ENCODE data around the gene PTCD1.

- TF ChIP-seq CTCF (IDR thresholded peaks at IDR 0.05) (no peak), POLR2A (IDR thresholded peaks at IDR 0.05) (no peak)
Measured at GRCh38 chr7:99381664-99382075, 56.9 kb downstream of the PTCD1 start.

All from Peyer's patch (tissue), 4 donors.